ENCODE measurements around the gene FSHR. TPM values are rescaled to one million over a fixed set of nuclear protein-coding genes. Genes with fewer than 3 reads are reported as not detected.

FSHR gene
- total and polyA plus RNA-seq, 2 of the 8 experiments (the other 6 are each of a cell fraction or from before 2014, with no cell fraction given) = not detected

DNA sequence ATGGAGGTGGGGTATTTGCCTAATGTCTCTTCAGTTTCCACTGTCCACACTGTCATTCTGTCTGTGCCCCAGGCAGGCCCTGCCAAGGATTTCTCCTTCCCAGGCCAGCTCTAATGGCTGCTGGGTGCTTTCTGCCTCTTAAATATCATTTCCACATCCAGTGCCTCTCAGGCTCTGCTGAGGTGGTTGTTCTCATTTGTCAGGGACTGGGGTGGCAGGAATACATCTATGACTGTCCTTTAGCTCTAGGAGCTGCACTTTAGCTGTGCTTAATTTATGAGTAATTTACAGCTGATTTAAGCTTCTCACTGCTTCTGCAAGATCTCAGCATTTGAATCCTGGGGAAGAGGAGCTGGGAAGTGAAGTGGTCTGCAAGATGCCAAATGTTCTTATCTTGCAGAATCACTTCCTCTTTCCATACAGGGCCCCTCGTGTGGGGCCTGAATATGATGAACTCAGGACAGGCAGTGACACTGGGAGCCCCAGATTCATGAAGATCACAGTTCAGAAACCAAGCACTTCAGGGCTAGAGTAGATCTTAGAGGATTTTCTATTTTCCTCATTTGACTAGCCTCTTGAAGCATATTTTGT lies 150.2 kb downstream of the FSHR start:
- Histone ChIP-seq H3K79me2 (ENCODE audit: control insufficient read depth in 1 of 2, insufficient read depth in 2 of 2, low read length in 2 of 2) (no peaks in the 10 kb centered on the region), H2AK5ac (ENCODE audit: low read depth, low read length) (no peak overlapping the region), H3K79me1 (ENCODE audit: low read depth, low read length) (no peaks in the 10 kb centered on the region), H2AFZ (ENCODE audit: low read length) (no peak overlapping the region), H2BK5ac (ENCODE audit: low read depth, low read length) (no peak overlapping the region), H4K20me1 (replicated peaks in 1 of 2; ENCODE audit: control insufficient read depth in 1 of 2, insufficient read depth in 2 of 2, low read length in 2 of 2) (no peaks in the 10 kb centered on the region), H2BK12ac (ENCODE audit: low read depth, low read length) (no peak overlapping the region), H3K14ac (ENCODE audit: insufficient read length) (no peak overlapping the region), H3K27ac (ENCODE audit: low read depth, low read length) (no peak overlapping the region), H3K4ac (replicated peaks; ENCODE audit: insufficient read length, low read depth, low read length) (no peak overlapping the region), H4K8ac (ENCODE audit: extremely low read depth, insufficient read depth, low read length) (no peak overlapping the region), H3K4me3 (ENCODE audit: extremely low read depth in 1 of 4, insufficient read depth in 2 of 4, low read depth in 3 of 4, low read length in 4 of 4) (no peak overlapping the region), H3K9me3 (ENCODE audit: insufficient read depth in 2 of 2, low read depth in 1 of 2, low read length in 1 of 2) (no peaks in the 10 kb centered on the region), H4K91ac (replicated peaks; ENCODE audit: insufficient read length, low read length) (no peak overlapping the region), H2BK120ac (replicated peaks; ENCODE audit: low read depth, low read length) (no peak overlapping the region), H3K4me1 (replicated peaks in 1 of 4; ENCODE audit: control insufficient read depth in 3 of 4, insufficient read depth in 4 of 4, low read length in 3 of 4) (no peaks in the 10 kb centered on the region), H3K9ac (replicated peaks in 1 of 4; ENCODE audit: extremely low read depth in 1 of 4, low read depth in 3 of 4, low read length in 3 of 4) (no peak overlapping the region), H3K56ac (replicated peaks; ENCODE audit: insufficient read length, low read depth, low read length) (no peak overlapping the region), H3K23me2 (ENCODE audit: low read depth, low read length) (no peaks in the 10 kb centered on the region), H2BK20ac (ENCODE audit: low read length) (no peak overlapping the region), H2BK15ac (ENCODE audit: low read length) (no peak overlapping the region), H3K23ac (ENCODE audit: insufficient read length) (no peak overlapping the region), H3K18ac (ENCODE audit: extremely low read depth, low read length) (no peak overlapping the region), H3K36me3 (ENCODE audit: control insufficient read depth in 2 of 4, insufficient read depth in 4 of 4, low read length in 3 of 4) (no peaks in the 10 kb centered on the region), H3K4me2 (ENCODE audit: insufficient read depth in 1 of 2, low read depth in 2 of 2, low read length in 2 of 2) (no peak overlapping the region), H3K27me3 (replicated peaks in 1 of 4; ENCODE audit: control insufficient read depth in 3 of 4, extremely low read depth in 1 of 4, insufficient read depth in 3 of 4, low read length in 3 of 4) (peaks cover 0 to 1% (median 0%) of the 10 kb centered on the region in 4 experiments; a peak in 1 of 7 replicates), H4K5ac (ENCODE audit: insufficient read length, low read depth, low read length) (no peak overlapping the region)
- no peak for FAIRE-seq
- POLR2A ChIA-PET (ENCODE audit: partially characterized antibody) = no interaction called here
- DNase-seq (ENCODE audit: low read depth in 1 of 2, low spot score in 2 of 2) = no peak
- CTCF ChIA-PET (ENCODE audit: partially characterized antibody) = interaction anchor here (0.6 to 1.4 kb wide), 5 partner anchors 8 to 191 kb away, joined by 3 read pairs; no protein-coding TSS in a partner anchor
- 75% methylated on average over 1 of the region's 1 CpG; no CpG with 5 or more reads in 1 of the 2 experiments for WGBS, 2 experiments (ENCODE audit: extremely low coverage in 1 of 2, insufficient coverage in 1 of 2, insufficient read length in 1 of 2, insufficient replicate concordance in 2 of 2, low coverage in 1 of 2, low lambda C conversion rate in 2 of 2, missing lambda C conversion rate in 1 of 2)
- TF ChIP-seq SP2 (IDR thresholded peaks at IDR 0.05; ENCODE audit: low read length) (no peak), BRCA1 (IDR thresholded peaks at IDR 0.05; ENCODE audit: low read depth, low read length) (no peak), TBP (IDR thresholded peaks at IDR 0.05; ENCODE audit: low read depth, low read length) (no peak), EGR1 (IDR thresholded peaks at IDR 0.05; ENCODE audit: borderline replicate concordance, low read depth, low read length) (no peak), RAD21 (IDR thresholded peaks at IDR 0.05 in 1 of 2, conservative IDR thresholded peaks at IDR 0.05 in 1 of 2; ENCODE audit: low read depth in 2 of 2, low read length in 2 of 2) (no peak), CEBPB (IDR thresholded peaks at IDR 0.05; ENCODE audit: low read depth, low read length) (no peak), ASH2L (IDR thresholded peaks at IDR 0.05; ENCODE audit: low read length) (no peak), EP300 (IDR thresholded peaks at IDR 0.05; ENCODE audit: borderline replicate concordance in 1 of 2, low read depth in 2 of 2, low read length in 2 of 2) (no peak), SP4 (IDR thresholded peaks at IDR 0.05; ENCODE audit: low read length) (no peak), YY1 (IDR thresholded peaks at IDR 0.05; ENCODE audit: low read depth, low read length) (no peak), RFX5 (IDR thresholded peaks at IDR 0.05; ENCODE audit: borderline replicate concordance, low read depth, low read length) (no peak)
- TF ChIP-seq, protein P1, sequence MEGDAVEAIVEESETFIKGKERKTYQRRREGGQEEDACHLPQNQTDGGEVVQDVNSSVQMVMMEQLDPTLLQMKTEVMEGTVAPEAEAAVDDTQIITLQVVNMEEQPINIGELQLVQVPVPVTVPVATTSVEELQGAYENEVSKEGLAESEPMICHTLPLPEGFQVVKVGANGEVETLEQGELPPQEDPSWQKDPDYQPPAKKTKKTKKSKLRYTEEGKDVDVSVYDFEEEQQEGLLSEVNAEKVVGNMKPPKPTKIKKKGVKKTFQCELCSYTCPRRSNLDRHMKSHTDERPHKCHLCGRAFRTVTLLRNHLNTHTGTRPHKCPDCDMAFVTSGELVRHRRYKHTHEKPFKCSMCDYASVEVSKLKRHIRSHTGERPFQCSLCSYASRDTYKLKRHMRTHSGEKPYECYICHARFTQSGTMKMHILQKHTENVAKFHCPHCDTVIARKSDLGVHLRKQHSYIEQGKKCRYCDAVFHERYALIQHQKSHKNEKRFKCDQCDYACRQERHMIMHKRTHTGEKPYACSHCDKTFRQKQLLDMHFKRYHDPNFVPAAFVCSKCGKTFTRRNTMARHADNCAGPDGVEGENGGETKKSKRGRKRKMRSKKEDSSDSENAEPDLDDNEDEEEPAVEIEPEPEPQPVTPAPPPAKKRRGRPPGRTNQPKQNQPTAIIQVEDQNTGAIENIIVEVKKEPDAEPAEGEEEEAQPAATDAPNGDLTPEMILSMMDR (IDR thresholded peaks at IDR 0.05; ENCODE audit: control extremely low read depth in 1 of 3, insufficient read depth in 1 of 3, low read depth in 1 of 3, low read length in 3 of 3) = no peak
